HepG2 (cell line): ENCODE measurements around the gene MED20. TPM values are rescaled to one million over a fixed set of nuclear protein-coding genes. Genes with fewer than 3 reads are reported as not detected.

Source experiments
- ARNT ChIP-seq: fragments of 450-650 bp; IDR thresholded peaks from 2 replicates; pipeline ENCODE4 v1.6.1; 2017
- ESRRA ChIP-seq: sonication (generic); formaldehyde crosslinking; IDR thresholded peaks from 2 replicates; pipeline ENCODE4 v1.5.1; 2020; ENCODE audit warnings: mild to moderate bottlenecking, low read depth, missing genetic modification reagents
- KDM1A ChIP-seq: IDR thresholded peaks from 2 replicates; pipeline ENCODE4 v1.6.1; 2016; ENCODE audit warnings: missing compliant biosample characterization
- KMT2B ChIP-seq: IDR thresholded peaks from 2 replicates; pipeline ENCODE4 v1.6.1; 2016; ENCODE audit warnings: missing genetic modification reagents, missing compliant biosample characterization
- PRDM15 ChIP-seq: sonication (generic); formaldehyde crosslinking; IDR thresholded peaks from 2 replicates; pipeline ENCODE4 v1.4.0; 2020; ENCODE audit warnings: missing genetic modification reagents
- SMAD3 ChIP-seq: sonication (generic); formaldehyde crosslinking; IDR thresholded peaks from 2 replicates; pipeline ENCODE4 v1.4.0; 2020; ENCODE audit warnings: missing genetic modification reagents
- SOX13 ChIP-seq, 3 experiments: fragments of 450-650 bp in 1 of 3; sonication (generic) in 1 of 3; formaldehyde crosslinking in 1 of 3; IDR thresholded peaks in 2 of 3; conservative IDR thresholded peaks in 1 of 3; 2 replicates each; pipeline versions ENCODE4 v1.5.0 to v1.6.1; 2016 to 2020; ENCODE audit warnings: antibody characterized with exemption in 1 of 3, mild to moderate bottlenecking in 1 of 3, missing compliant biosample characterization in 1 of 3, missing genetic modification reagents in 1 of 3, moderate library complexity in 1 of 3
- ZNF296 ChIP-seq: sonication (generic); formaldehyde crosslinking; conservative IDR thresholded peaks from 2 replicates; pipeline ENCODE4 v1.5.0; 2020; ENCODE audit warnings: mild to moderate bottlenecking, missing genetic modification reagents
- ZNF318 ChIP-seq: sonication (generic); formaldehyde crosslinking; IDR thresholded peaks from 2 replicates; pipeline ENCODE4 v1.4.0; 2020; ENCODE audit warnings: mild to moderate bottlenecking, missing genetic modification reagents
- ZNF441 ChIP-seq: sonication (generic); formaldehyde crosslinking; IDR thresholded peaks from 2 replicates; pipeline ENCODE4 v1.7.0; 2021; ENCODE audit warnings: missing genetic modification reagents, borderline replicate concordance
- ZSCAN30 ChIP-seq: sonication (generic); formaldehyde crosslinking; IDR thresholded peaks from 2 replicates; pipeline ENCODE4 v1.5.0; 2020; ENCODE audit warnings: mild to moderate bottlenecking, missing genetic modification reagents
- polyA plus RNA-seq, 8 experiments: library from polyadenylated mRNA; depleted of rRNA in 3 of 8; stranded (reverse) in 7 of 8; unstranded in 1 of 8; fragments of >200 nt; fragmentation: Illumina TruSeq in 4 of 8; extraction: Trizol in 4 of 8; gene quantifications; 2 replicates each; pipeline versions ENCODE4 v1.2.1 to v1.2.3, GENCODE V29; 2011 to 2016; ENCODE audit warnings: low read depth in 4 of 8, missing spikeins in 1 of 8, mixed read lengths in 1 of 8; ENCODE audit not compliant: insufficient read depth in 1 of 8
- total RNA-seq, 5 experiments: library from RNA; depleted of rRNA; stranded (reverse); fragments of >200 nt; fragmentation: Illumina TruSeq; extraction: Trizol; gene quantifications; 2 replicates each; pipeline ENCODE4 v1.2.3, GENCODE V29; 2016; ENCODE audit warnings: low read depth in 1 of 5
- TF ChIP-seq, protein P1 (sequence below): sonication (generic); formaldehyde crosslinking; IDR thresholded peaks from 2 replicates; pipeline ENCODE4 v1.9.0; 2022; ENCODE audit warnings: low read depth, missing genetic modification reagents

MED20 gene
- total and polyA plus RNA-seq, 2 of the 13 experiments (the other 11 are each of a cell fraction or from before 2014, with no cell fraction given) = 28.1 to 41.1 TPM

- TF ChIP-seq ZNF296 (CRISPR knock-in tag) (no peak), SOX13 (IDR thresholded peaks at IDR 0.05) (no peak), SOX13 (CRISPR knock-in tag; conservative IDR thresholded peaks at IDR 0.05 in 1 of 2, IDR thresholded peaks at IDR 0.05 in 1 of 2) (no peak), ESRRA (CRISPR knock-in tag) (no peak; the same call in 1 of the 2 replicates), ZSCAN30 (CRISPR knock-in tag) (0 out of 2 replicates have a peak, but pooled peaks have one; percentile 82), ZNF441 (0 out of 2 replicates have a peak, but pooled peaks have one; percentile 24), ARNT (no peak), KMT2B (CRISPR knock-in tag) (peak; percentile 34; the same call in 1 of the 2 replicates), PRDM15 (peak; percentile 6; the same call in 1 of the 2 replicates), SMAD3 (CRISPR knock-in tag) (0 out of 2 replicates have a peak, but pooled peaks have one; percentile 12), ZNF318 (CRISPR knock-in tag) (no peak), KDM1A (CRISPR knock-in tag) (no peak; the same call in 1 of the 2 replicates)
- TF ChIP-seq, protein P1, sequence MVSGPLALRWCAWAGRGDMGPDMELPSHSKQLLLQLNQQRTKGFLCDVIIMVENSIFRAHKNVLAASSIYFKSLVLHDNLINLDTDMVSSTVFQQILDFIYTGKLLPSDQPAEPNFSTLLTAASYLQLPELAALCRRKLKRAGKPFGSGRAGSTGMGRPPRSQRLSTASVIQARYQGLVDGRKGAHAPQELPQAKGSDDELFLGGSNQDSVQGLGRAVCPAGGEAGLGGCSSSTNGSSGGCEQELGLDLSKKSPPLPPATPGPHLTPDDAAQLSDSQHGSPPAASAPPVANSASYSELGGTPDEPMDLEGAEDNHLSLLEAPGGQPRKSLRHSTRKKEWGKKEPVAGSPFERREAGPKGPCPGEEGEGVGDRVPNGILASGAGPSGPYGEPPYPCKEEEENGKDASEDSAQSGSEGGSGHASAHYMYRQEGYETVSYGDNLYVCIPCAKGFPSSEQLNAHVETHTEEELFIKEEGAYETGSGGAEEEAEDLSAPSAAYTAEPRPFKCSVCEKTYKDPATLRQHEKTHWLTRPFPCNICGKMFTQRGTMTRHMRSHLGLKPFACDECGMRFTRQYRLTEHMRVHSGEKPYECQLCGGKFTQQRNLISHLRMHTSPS = no peak
Measured at GRCh38 chr6:41942067-41942851, 21.3 kb upstream of the MED20 start (continued).
